ENCODE measurements around the gene ST7.
A peak's percentile ranks its signal among the peaks of the same experiment; 100 is the strongest.

- TF ChIP-seq POLR2AphosphoS5 (IDR thresholded peaks at IDR 0.05; ENCODE audit: insufficient read depth, low read depth, low read length) (no peak), EZH2 (IDR thresholded peaks at IDR 0.05; ENCODE audit: borderline replicate concordance, low read depth, low read length, severe bottlenecking) (no peak), CTCF (IDR thresholded peaks at IDR 0.05; ENCODE audit: extremely low read depth in 1 of 2, insufficient read depth in 1 of 2, low read depth in 1 of 2, low read length in 2 of 2) (no peak), MAX (IDR thresholded peaks at IDR 0.05; ENCODE audit: insufficient read depth, insufficient read length) (no peak), POLR2A (IDR thresholded peaks at IDR 0.05; ENCODE audit: low read depth, low read length) (no peak), GATA2 (IDR thresholded peaks at IDR 0.05; ENCODE audit: insufficient read depth, insufficient read length, low read depth, low read length) (peak; percentile 90)
Measured at GRCh38 chr7:117132321-117133120, 179.2 kb downstream of the ST7 start.

Measured in endothelial cell of umbilical vein (primary cell).